Breast epithelium (tissue), 4 donors: ENCODE measurements around the gene GTPBP3. TPM values are rescaled to one million over a fixed set of nuclear protein-coding genes. Genes with fewer than 3 reads are reported as not detected.

Experiments
- DNase-seq, 2 donors: peaks; one replicate each; pipeline ENCODE4 v3.0.0-alpha.2; 2019; ENCODE audit warnings: low spot score in 2 of 2
- H3K27ac ChIP-seq, 2 donors: fragments of 200-600 bp; sonication (generic) in 1 of 2; one replicate each; pipeline ENCODE4 v1.5.1; 2016 to 2019; ENCODE audit warnings: mild to moderate bottlenecking in 1 of 2
- H3K27me3 ChIP-seq, 2 donors: fragments of 200-600 bp; sonication (generic) in 1 of 2; one replicate each; pipeline versions ENCODE4 v1.5.1 to v1.6.0; 2017 to 2019; ENCODE audit warnings: control low read depth in 1 of 2, mild to moderate bottlenecking in 1 of 2
- H3K36me3 ChIP-seq: fragments of 200-600 bp; one replicate; pipeline ENCODE4 v1.5.1; 2019
- H3K4me1 ChIP-seq, 2 donors: fragments of 200-600 bp; sonication (generic); one replicate each; pipeline ENCODE4 v1.5.1; 2016 to 2019; ENCODE audit warnings: control low read depth in 1 of 2
- H3K4me3 ChIP-seq, 3 donors: fragments of 200-600 bp; sonication (generic); 1 replicate in 2 of 3; 2 replicates in 1 of 3; pipeline ENCODE4 v1.5.1; 2016 to 2019; ENCODE audit warnings: mild to moderate bottlenecking in 3 of 3, moderate library complexity in 2 of 3
- H3K9me3 ChIP-seq, 2 donors: fragments of 200-600 bp; sonication (generic) in 1 of 2; one replicate each; pipeline ENCODE4 v1.5.1; 2016 to 2019; ENCODE audit warnings: control low read depth in 1 of 2
- CTCF ChIP-seq, 3 donors: fragments of 450-650 bp; IDR thresholded peaks; one replicate each; pipeline ENCODE4 v1.5.1; 2016 to 2017; ENCODE audit warnings: antibody characterized with exemption in 3 of 3, mild to moderate bottlenecking in 3 of 3, moderate library complexity in 3 of 3
- POLR2A ChIP-seq: fragments of 450-650 bp; IDR thresholded peaks from one replicate; pipeline ENCODE4 v1.6.1; 2016; ENCODE audit warnings: antibody characterized with exemption, mild to moderate bottlenecking, moderate library complexity
- POLR2AphosphoS5 ChIP-seq, 3 donors: sonication (generic); formaldehyde crosslinking; IDR thresholded peaks; one replicate each; pipeline ENCODE4 v1.6.1; 2017; ENCODE audit warnings: antibody characterized with exemption in 3 of 3
- intact Hi-C: fragments of 100-400 bp; cut with DNase I; formaldehyde crosslinking; loops from one replicate; pipeline ENCODE4 v1.15.1; 2023; ENCODE audit warnings: low total_unique reads
- total RNA-seq, 3 donors: library from RNA; depleted of rRNA; stranded (reverse); fragments of >200 nt; gene quantifications; one replicate each; pipeline ENCODE4 v1.1.0, GENCODE V29; 2016

Gene GTPBP3
- total RNA-seq, 3 donors from 2014 or later: 15.5 to 22.6 (median 17.7) TPM

- H3K4me3 ChIP-seq: no peak overlapping the region
- H3K27ac ChIP-seq: peak overlapping the region in 1 of 2 donors; percentile 12
- intact Hi-C loops: no loop called here
- H3K4me1 ChIP-seq: no peaks in the 10 kb centered on the region
- H3K27me3 ChIP-seq: no peaks in the 10 kb centered on the region
- no peaks in the 10 kb centered on the region for H3K36me3 ChIP-seq
- TF ChIP-seq POLR2A (no peak), POLR2AphosphoS5 (IDR thresholded peaks at IDR 0.05) (no peak), CTCF (IDR thresholded peaks at IDR 0.05) (no peak)
- DNase-seq: no peak
- no peaks in the 10 kb centered on the region for H3K9me3 ChIP-seq
Observed at GRCh38 chr19:17351815-17352435, 14.6 kb downstream of the GTPBP3 start.

- Histone ChIP-seq H3K36me3 (no peaks in the 10 kb centered on the region), H3K9me3 (no peaks in the 10 kb centered on the region), H3K27ac (peak overlapping the region in 1 of 2 donors; percentile 38), H3K4me3 (no peak overlapping the region), H3K4me1 (no peaks in the 10 kb centered on the region), H3K27me3 (no peaks in the 10 kb centered on the region)
- intact Hi-C loops: no loop called here
- no peak for DNase-seq
- TF ChIP-seq POLR2AphosphoS5 (IDR thresholded peaks at IDR 0.05) (no peak), CTCF (IDR thresholded peaks at IDR 0.05) (no peak), POLR2A (no peak)
Observed at GRCh38 chr19:17352608-17353280, 15.4 kb downstream of the GTPBP3 start.

- intact Hi-C loops: no loop called here
- Histone ChIP-seq H3K27me3 (no peaks in the 10 kb centered on the region), H3K36me3 (no peaks in the 10 kb centered on the region), H3K27ac (peak overlapping the region in 1 of 2 donors; percentile 38), H3K4me3 (no peak overlapping the region), H3K9me3 (no peaks in the 10 kb centered on the region), H3K4me1 (no peaks in the 10 kb centered on the region)
- TF ChIP-seq POLR2A (no peak), CTCF (IDR thresholded peaks at IDR 0.05) (no peak), POLR2AphosphoS5 (IDR thresholded peaks at IDR 0.05) (no peak)
- no peak for DNase-seq
Observed at GRCh38 chr19:17353386-17353785, 16.0 kb downstream of the GTPBP3 start.

- H3K27ac ChIP-seq: peak overlapping the region in 1 of 2 donors; percentile 8
- no peaks in the 10 kb centered on the region for H3K9me3 ChIP-seq
- H3K36me3 ChIP-seq: no peaks in the 10 kb centered on the region
- TF ChIP-seq POLR2A: no peak
- DNase-seq: no peak
- H3K27me3 ChIP-seq: no peaks in the 10 kb centered on the region
- no peaks in the 10 kb centered on the region for H3K4me1 ChIP-seq
- no peak overlapping the region for H3K4me3 ChIP-seq
- intact Hi-C loops: no loop called here
Observed at GRCh38 chr19:17357078-17357666, 19.8 kb downstream of the GTPBP3 start.

GRCh38 chr19:17357724-17358123, 20.4 kb downstream of the GTPBP3 start:
- Histone ChIP-seq H3K4me1 (no peaks in the 10 kb centered on the region), H3K27ac (peak overlapping the region in 1 of 2 donors; percentile 8), H3K36me3 (no peaks in the 10 kb centered on the region), H3K4me3 (no peak overlapping the region), H3K9me3 (no peaks in the 10 kb centered on the region), H3K27me3 (no peaks in the 10 kb centered on the region)
- intact Hi-C loops: no loop called here
- no peak for TF ChIP-seq POLR2AphosphoS5 (IDR thresholded peaks at IDR 0.05)
- TF ChIP-seq CTCF (IDR thresholded peaks at IDR 0.05): no peak
- TF ChIP-seq POLR2A: no peak
- DNase-seq: no peak
